AG09309 (cell line): Measurements from ENCODE around the gene AQP11.
"Not testable (repeated sequence)": the region's sequence is repeated elsewhere in the genome, so short reads cannot be mapped to it uniquely, and the experiment has no call there.

Experiments
- DNase-seq: peaks from one replicate; pipeline ENCODE4 v3.0.0-alpha.2; 2010; ENCODE audit warnings: low read depth
- H3K4me3 ChIP-seq: 2 replicates; pipeline ENCODE4 v1.5.1; 2011; ENCODE audit warnings: mild to moderate bottlenecking, low read depth, low read length, moderate library complexity; ENCODE audit not compliant: control insufficient read depth
- CTCF ChIP-seq: IDR thresholded peaks from 2 replicates; pipeline ENCODE4 v1.5.1; 2011; ENCODE audit warnings: mild to moderate bottlenecking, low read depth, low read length, inconsistent platforms; ENCODE audit not compliant: insufficient read depth, control insufficient read depth; ENCODE audit errors: missing control alignments

The AQP11 gene

GRCh38 chr11:77589521-77590193 lies at the start of gene AQP11:
Gene AQP11 (plus strand): TSS chr11:77589953. CDS start chr11:77589993, 40 bp downstream.
- peak within 1 kb of the TSS; percentile 79 for H3K4me3 ChIP-seq
- DNase-seq, result peak; percentile 39
- TF ChIP-seq CTCF, result no peak

DNA sequence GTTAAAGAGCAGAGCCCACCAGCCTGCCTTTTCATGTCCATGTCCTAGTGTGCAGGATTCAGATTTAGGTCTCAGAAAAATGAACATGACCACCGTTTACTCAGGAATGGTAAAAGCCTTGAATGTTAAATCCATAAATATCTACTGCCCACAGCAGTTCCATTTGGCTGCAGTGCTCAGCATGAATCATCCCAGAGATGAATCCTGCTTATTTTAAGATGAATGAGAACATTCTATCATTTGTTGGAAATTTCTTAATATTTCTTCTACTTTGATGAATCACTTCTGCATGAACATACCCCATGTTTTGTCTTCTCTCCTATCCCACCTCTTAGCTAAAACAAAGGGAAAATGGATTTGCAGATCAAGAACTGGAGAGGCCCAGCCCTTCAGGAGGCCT lies 47.5 kb upstream of the AQP11 start:
- DNase-seq, result no peak
- TF ChIP-seq CTCF, result no peak
- H3K4me3 ChIP-seq, result no peak overlapping the region

DNA sequence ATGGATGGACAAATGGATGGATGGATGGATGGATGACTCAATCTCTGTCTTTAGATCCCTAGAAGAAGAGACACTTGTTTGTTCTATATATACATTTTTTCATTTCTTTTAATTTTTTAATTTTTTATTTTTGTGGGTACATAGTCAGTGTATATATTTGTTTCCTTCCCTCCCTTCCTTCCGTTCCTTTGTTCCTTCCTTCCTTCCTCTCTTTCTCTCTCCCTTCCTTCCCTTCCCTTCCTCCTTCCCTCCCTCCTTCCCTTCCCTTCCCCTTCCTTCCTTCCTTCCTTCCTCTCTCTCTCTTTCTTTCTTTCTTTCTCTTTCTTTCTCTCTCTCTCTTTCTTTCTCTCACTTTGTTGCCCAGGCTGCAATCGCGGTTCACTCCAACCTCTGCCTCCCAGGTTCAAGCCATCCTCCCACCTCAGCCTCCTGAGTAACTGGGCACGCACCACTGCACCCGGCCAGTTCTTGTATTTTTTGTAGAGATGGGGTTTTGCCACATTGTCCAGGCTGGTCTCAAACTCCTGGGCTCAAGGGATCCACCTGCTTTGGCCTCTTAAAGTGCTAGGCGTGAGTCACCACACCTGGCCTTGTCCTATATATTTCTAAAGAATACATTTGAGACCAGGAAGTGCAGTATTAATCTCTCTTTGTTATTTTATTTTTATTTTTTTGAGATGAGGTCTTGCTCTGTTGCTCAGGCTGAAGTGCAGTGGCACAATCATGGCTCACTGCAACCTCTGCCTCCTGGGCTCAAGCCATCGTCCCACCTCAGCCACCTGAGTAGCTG lies 42.5 kb upstream of the AQP11 start:
- no peak for DNase-seq
- no peak for TF ChIP-seq CTCF
- no peak overlapping the region for H3K4me3 ChIP-seq

DNA sequence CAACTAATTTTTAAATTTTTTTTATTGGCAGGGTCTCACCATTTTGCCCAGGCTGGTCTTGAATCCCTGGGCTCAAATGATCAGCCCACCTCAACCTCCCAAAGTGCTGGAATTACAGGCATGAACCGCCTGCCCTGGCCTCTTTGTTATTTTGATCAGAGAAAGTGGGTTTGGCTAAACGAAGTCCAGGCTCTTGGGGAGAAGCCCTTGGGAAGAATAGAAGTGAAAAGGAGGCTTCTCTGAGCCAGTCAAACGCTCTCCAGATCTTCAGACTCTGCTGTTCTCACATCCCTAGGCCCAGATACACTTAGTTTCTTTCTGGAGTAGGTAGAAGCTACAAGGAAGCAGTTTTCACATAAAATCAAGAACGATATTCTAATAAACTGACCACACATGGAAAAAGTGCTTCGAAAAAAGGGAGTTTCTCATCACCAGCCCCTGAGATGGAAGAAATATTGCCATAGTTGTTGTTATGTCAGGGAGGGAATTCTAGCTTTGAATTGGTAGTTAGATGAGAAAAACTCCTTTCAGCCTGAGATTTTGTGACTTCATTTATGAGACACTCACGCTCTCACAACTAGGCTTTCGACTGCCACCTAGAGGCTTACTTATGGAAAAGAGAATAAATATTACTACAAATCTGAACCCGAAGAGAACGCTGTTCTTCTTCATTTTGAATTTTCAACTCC lies 41.7 kb upstream of the AQP11 start:
- peak; percentile 50 for DNase-seq
- peak; percentile 68 for TF ChIP-seq CTCF

GRCh38 chr11:77548552-77549445 lies 41.0 kb upstream of the AQP11 start:
- DNase-seq, result no peak
- no peak for TF ChIP-seq CTCF
- H3K4me3 ChIP-seq, result no peak overlapping the region

More for the DNA sequence above, 41.7 kb upstream of the AQP11 start:
- no peak overlapping the region for H3K4me3 ChIP-seq

DNA sequence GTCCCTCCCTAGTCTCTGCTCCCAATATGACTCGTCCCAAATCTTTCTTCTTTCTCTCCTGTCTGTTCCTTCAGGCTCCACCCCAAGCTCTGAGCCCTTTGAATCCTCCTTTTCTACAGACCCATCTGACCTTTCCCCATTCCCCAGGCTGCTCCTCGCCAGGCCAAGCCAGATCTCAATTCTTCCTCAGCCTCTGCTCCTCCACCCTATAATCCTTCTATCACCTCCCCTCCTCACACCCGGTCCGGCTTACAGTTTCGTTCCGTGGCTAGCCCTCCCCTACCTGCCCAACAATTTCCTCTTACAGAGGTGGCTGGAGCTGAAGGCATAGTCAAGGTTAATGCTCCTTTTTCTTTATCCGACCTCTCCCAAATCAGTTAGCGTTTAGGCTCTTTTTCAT lies 38.3 kb upstream of the AQP11 start:
- H3K4me3 ChIP-seq, DNase-seq: not testable (repeated sequence)

DNA sequence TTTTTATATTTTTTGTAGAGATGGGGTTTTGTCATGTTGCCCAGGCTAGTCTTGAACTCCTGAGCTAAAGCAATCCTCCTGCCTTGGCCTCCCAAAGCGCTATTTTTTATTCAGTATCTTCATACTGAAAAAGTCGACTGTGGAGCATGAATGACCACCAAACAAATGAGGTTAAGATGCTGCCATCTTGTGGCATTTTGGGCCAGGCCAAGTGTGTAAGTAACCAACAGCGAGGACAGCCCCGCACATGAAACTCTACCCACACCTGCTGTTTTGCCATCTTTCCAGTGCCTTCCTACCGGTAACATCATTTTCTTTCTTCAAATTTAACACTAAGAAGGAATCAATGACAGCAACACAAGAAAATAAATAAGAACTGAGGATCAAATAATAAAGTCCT lies 32.2 kb upstream of the AQP11 start:
- H3K4me3 ChIP-seq, result no peak overlapping the region
- no peak for TF ChIP-seq CTCF
- DNase-seq, result no peak
